Brain microvascular endothelial cell (primary cell): ENCODE results near the gene TMEM164.
A peak's percentile ranks its signal among the peaks of the same experiment; 100 is the strongest.

Experiments
- DNase-seq: peaks from one replicate; pipeline ENCODE4 v3.0.0-alpha.2; 2020
- H3K27ac ChIP-seq: fragments of 250-450 bp; sonication (Bioruptor Pico); 2 replicates; pipeline ENCODE4 v1.5.1; 2020; ENCODE audit warnings: mild to moderate bottlenecking, moderate library complexity
- H3K27me3 ChIP-seq: fragments of 250-450 bp; sonication (Bioruptor Pico); replicated peaks from 2 replicates; pipeline ENCODE4 v1.5.1; 2020; ENCODE audit warnings: mild to moderate bottlenecking
- H3K36me3 ChIP-seq: fragments of 250-450 bp; sonication (Bioruptor Pico); replicated peaks from 2 replicates; pipeline ENCODE4 v1.5.1; 2020; ENCODE audit warnings: mild to moderate bottlenecking
- H3K4me3 ChIP-seq: 2 replicates; pipeline ENCODE4 v1.5.1; 2011; ENCODE audit warnings: low read depth, mild to moderate bottlenecking, control low read depth, low read length, moderate library complexity
- in situ Hi-C: cut with HindIII; loops from 2 replicates; pipeline ENCODE4 v1.10.0; 2017; ENCODE audit warnings: low sequenced_read_pairs, low pct_ligation_motif_present
- TF ChIP-seq, protein P1 (sequence below): IDR thresholded peaks from 2 replicates; pipeline ENCODE4 v1.5.1; 2011; ENCODE audit warnings: low read depth, mild to moderate bottlenecking, moderate library complexity, low read length, control low read depth, inconsistent platforms; ENCODE audit errors: missing control alignments

The TMEM164 gene

DNA sequence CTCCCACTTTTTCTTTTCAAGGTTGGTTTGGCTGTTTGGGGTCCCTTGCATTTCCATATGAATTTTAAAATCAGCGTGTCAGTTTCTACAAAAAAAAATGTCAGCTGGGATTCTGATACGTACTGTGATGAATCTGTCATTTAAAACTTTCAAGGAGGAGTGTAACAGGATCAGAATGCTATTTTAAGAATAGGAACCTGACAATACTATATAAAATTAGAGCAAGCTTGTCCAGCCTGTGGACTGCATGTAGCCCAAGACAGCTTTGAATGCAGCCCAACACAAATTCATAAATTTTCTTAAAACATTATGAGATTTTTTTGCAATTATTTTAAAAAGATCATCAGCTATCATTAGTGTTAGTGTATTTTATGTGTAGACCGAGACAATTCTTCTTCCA lies 56.5 kb downstream of the TMEM164 start:
- H3K27me3 ChIP-seq, result no peaks in the 10 kb centered on the region
- TF ChIP-seq, protein P1, sequence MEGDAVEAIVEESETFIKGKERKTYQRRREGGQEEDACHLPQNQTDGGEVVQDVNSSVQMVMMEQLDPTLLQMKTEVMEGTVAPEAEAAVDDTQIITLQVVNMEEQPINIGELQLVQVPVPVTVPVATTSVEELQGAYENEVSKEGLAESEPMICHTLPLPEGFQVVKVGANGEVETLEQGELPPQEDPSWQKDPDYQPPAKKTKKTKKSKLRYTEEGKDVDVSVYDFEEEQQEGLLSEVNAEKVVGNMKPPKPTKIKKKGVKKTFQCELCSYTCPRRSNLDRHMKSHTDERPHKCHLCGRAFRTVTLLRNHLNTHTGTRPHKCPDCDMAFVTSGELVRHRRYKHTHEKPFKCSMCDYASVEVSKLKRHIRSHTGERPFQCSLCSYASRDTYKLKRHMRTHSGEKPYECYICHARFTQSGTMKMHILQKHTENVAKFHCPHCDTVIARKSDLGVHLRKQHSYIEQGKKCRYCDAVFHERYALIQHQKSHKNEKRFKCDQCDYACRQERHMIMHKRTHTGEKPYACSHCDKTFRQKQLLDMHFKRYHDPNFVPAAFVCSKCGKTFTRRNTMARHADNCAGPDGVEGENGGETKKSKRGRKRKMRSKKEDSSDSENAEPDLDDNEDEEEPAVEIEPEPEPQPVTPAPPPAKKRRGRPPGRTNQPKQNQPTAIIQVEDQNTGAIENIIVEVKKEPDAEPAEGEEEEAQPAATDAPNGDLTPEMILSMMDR, result no peak
- no peak for DNase-seq
- in situ Hi-C loops, result no loop called here
- H3K27ac ChIP-seq, result no peak overlapping the region
- H3K4me3 ChIP-seq, result no peak overlapping the region
- H3K36me3 ChIP-seq, result no peaks in the 10 kb centered on the region

DNA sequence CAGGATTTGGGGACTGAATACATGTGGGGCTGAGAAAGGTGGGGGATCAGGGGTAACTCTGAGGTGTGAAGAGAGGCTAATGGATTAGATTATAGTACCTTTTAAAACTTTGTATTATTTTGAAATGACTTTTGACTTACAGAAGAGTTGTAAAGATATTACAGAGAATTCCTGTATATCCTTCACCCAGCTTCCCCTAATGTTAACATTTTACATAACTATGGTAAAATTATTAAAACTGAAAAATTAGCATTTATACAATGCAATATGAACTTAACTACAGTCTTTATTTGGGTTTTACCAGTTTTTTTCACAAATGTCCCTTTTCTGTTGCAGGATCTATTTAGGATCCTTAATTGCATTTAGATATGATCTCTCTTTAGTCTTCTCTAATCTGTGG lies 57.4 kb downstream of the TMEM164 start:
- Histone ChIP-seq H3K4me3 (no peak overlapping the region), H3K36me3 (no peaks in the 10 kb centered on the region), H3K27me3 (no peaks in the 10 kb centered on the region), H3K27ac (no peak overlapping the region)
- no peak for DNase-seq
- in situ Hi-C loops, result no loop called here
- TF ChIP-seq, protein P1, result no peak

DNA sequence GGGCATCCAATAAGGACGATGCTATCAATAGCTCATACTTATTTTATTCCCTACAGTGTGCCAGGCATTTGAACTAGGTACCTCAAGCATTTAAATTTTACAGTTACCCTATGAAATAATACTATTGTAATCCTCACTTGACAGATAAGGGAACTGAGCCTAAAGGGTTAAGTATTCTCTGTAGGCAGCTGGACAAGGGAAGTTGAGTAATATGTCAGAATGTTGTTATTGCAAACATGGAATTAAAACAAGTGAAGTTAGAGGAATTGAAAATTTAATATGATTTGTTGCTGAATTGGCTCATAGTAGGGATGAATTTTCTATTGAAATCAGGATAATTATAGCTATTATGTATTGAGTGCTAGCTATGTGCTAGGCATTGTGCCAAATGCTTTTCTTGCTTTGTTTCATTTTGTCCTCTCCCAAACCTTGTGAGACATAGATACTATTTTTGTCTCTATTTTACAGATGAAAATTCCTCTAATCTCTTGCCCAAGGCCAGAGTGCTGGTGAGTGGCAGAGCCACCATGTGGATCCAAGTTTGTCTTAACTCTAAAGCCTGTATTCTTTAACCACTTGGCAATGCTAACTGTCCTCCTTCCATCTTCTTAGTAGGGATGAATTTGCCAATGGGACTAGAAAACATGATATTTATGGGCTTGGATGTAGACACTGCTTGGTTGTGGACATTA lies 58.1 kb downstream of the TMEM164 start:
- in situ Hi-C loops, result no loop called here
- DNase-seq, result peak; percentile 6
- H3K27ac ChIP-seq, result no peak overlapping the region
- no peak overlapping the region for H3K4me3 ChIP-seq
- H3K27me3 ChIP-seq, result no peaks in the 10 kb centered on the region
- TF ChIP-seq, protein P1, result no peak
- no peaks in the 10 kb centered on the region for H3K36me3 ChIP-seq

DNA sequence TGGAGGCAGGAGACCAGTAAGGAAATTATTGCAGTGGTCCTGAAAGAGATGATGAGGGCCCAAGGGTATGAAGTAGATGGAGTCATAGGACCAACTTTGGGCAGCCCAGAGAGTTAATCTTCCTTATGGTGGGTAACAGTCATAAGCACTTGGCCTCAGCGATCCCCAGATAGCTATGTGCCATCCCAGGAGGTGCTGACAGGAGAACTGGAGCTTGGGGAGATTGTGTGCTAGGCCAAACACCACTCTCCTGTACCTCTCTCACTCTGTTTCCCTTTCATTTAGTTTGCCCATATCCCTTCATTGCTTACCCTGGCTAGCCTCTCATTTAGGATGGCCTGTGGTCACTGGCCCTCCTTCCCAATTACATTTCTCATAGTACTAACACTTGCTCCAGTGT lies 60.0 kb downstream of the TMEM164 start:
- in situ Hi-C loops, result no loop called here
- H3K27ac ChIP-seq, result no peak overlapping the region
- H3K4me3 ChIP-seq, result no peak overlapping the region
- no peak for DNase-seq
- TF ChIP-seq, protein P1, result no peak
- no peaks in the 10 kb centered on the region for H3K36me3 ChIP-seq
- H3K27me3 ChIP-seq, result no peaks in the 10 kb centered on the region

DNA sequence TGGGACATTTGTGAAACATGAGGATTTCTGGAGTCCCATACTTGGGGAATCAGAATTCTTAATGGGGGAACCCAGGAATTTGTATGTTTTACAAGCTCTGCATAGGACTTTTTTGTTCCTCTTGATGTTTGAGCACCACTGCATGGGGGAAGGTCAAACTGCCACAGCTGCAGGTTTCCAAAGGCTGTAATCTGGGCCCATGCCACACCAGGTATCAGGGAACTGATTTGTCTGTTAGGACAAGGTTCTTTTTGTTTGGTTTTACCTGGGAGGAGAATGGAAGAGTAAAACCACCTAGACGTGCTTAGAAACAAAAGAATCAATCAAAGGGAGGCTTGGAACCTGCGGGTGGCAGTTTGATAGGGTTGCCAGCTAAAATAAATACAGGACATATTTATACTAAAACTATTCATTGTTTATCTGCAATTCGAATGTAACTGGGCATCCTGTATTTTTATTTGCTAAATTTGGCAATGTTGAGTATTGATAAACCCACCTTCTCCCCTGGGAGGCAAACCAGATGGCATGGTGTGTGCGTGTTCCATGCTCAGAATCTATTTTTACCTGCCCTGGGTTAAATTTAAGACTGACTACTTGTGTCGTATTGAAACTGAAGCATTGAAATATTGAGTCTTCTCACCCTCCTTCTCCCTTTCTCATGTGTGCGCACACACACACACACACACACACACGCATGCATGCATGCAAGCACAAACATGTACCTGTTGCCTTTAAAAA lies 63.7 kb downstream of the TMEM164 start:
- Histone ChIP-seq H3K4me3 (no peak overlapping the region), H3K36me3 (no peaks in the 10 kb centered on the region), H3K27me3 (no peaks in the 10 kb centered on the region), H3K27ac (no peak overlapping the region)
- TF ChIP-seq, protein P1, result no peak
- in situ Hi-C loops, result no loop called here
- no peak for DNase-seq

DNA sequence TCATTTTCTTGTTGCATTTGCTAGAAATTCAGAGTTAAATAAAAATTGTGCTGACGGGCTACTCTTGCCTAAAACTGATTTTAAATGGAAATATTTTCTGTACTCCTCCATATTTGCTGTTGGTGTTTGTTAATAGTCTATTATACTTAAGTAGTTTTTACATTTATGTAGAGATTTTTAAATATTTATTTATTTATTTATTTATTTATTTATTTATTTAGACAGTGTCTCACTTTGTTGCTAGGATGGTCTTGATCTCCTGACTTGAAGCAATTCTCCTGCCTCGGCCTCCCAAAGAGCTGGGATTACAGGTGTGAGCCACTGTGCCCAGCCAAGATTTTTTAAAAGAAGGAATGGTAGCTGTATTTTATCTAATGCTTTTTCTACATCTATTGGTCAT lies 68.1 kb downstream of the TMEM164 start:
- Histone ChIP-seq H3K27ac (no peak overlapping the region), H3K36me3 (no peaks in the 10 kb centered on the region), H3K4me3 (no peak overlapping the region), H3K27me3 (no peaks in the 10 kb centered on the region)
- no peak for DNase-seq
- TF ChIP-seq, protein P1, result no peak
- in situ Hi-C loops, result no loop called here
